Lung (tissue), 12 donors: ENCODE results near the gene MCHR1. TPM values are rescaled to one million over a fixed set of nuclear protein-coding genes. Genes with fewer than 3 reads are reported as not detected.

Source experiments
- ATAC-seq: fragments of 200-7000 bp; cut with Tn5 transposase; one replicate; pipeline ENCODE4 v1.9.1; 2020; ENCODE audit warnings: moderate number of reproducible peaks; ENCODE audit not compliant: insufficient read depth, low FRiP score
- DNase-seq, 3 donors: peaks; one replicate each; pipeline ENCODE4 v3.0.0-alpha.2; 2013 to 2017
- H3K27ac ChIP-seq, 2 donors: one replicate each; pipeline ENCODE4 v1.5.1; 2013; ENCODE audit warnings: mild to moderate bottlenecking in 2 of 2, moderate library complexity in 2 of 2, control low read depth in 1 of 2, inconsistent platforms in 1 of 2, low read depth in 1 of 2, low read length in 1 of 2
- H3K27me3 ChIP-seq, 3 donors: one replicate each; pipeline ENCODE4 v1.5.1; 2013; ENCODE audit warnings: low read length in 2 of 3; ENCODE audit not compliant: control insufficient read depth in 3 of 3, insufficient read depth in 3 of 3
- H3K36me3 ChIP-seq, 4 donors: one replicate each; pipeline ENCODE4 v1.5.1; 2013; ENCODE audit warnings: low read length in 4 of 4, mild to moderate bottlenecking in 1 of 4, moderate library complexity in 1 of 4; ENCODE audit not compliant: control insufficient read depth in 4 of 4, insufficient read depth in 4 of 4
- H3K4me1 ChIP-seq, 5 donors: one replicate each; pipeline ENCODE4 v1.5.1; 2013; ENCODE audit warnings: low read length in 5 of 5, mild to moderate bottlenecking in 2 of 5, moderate library complexity in 1 of 5; ENCODE audit not compliant: control insufficient read depth in 5 of 5, insufficient read depth in 5 of 5
- H3K4me3 ChIP-seq: one replicate; pipeline ENCODE4 v1.5.1; 2013; ENCODE audit warnings: mild to moderate bottlenecking, control low read depth, moderate library complexity
- H3K9ac ChIP-seq, 2 donors: one replicate each; pipeline ENCODE4 v1.5.1; 2013; ENCODE audit warnings: low read length in 2 of 2, control low read depth in 1 of 2; ENCODE audit not compliant: insufficient read depth in 1 of 2
- H3K9me3 ChIP-seq, 4 donors: one replicate each; pipeline ENCODE4 v1.5.1; 2013; ENCODE audit warnings: low read length in 3 of 4, mild to moderate bottlenecking in 1 of 4, moderate library complexity in 1 of 4; ENCODE audit not compliant: control insufficient read depth in 4 of 4, insufficient read depth in 3 of 4
- WGBS, 2 donors: extraction: QIAGEN DNeasy Blood & Tissue Kit; methylation state at CpG; one replicate each; pipeline ENCODE4 v1.1.7; 2013; 5-methylcytosine and 5-hydroxymethylcytosine counted together
- polyA plus RNA-seq, 2 donors: library from polyadenylated mRNA; stranded (reverse); fragments of 200-250 nt; gene quantifications; one replicate each; pipeline ENCODE4 v1.2.1, GENCODE V29; 2013
- total RNA-seq, 2 donors: library from RNA; depleted of rRNA in 1 of 2; stranded (reverse); fragments of >200 nt in 1 of 2; gene quantifications; one replicate each; pipeline ENCODE4 v1.2.1, GENCODE V29; 2014 to 2021
- TF ChIP-seq, protein P1 (sequence below): IDR thresholded peaks from 2 replicates; pipeline ENCODE4 v1.5.1; 2012; ENCODE audit warnings: mild to moderate bottlenecking; ENCODE audit errors: control extremely low read depth, extremely low read depth
- donor health status: control.
- donor health status: control.
- donor health status: Bipolar disorder and iron deficiency.
- donor health status: healthy.
- donor health status: DM: yes; HTN: yes; CAD: no.

Gene MCHR1
- total and polyA plus RNA-seq, 4 donors = 0.06 to 0.62 (median 0.29) TPM

DNA sequence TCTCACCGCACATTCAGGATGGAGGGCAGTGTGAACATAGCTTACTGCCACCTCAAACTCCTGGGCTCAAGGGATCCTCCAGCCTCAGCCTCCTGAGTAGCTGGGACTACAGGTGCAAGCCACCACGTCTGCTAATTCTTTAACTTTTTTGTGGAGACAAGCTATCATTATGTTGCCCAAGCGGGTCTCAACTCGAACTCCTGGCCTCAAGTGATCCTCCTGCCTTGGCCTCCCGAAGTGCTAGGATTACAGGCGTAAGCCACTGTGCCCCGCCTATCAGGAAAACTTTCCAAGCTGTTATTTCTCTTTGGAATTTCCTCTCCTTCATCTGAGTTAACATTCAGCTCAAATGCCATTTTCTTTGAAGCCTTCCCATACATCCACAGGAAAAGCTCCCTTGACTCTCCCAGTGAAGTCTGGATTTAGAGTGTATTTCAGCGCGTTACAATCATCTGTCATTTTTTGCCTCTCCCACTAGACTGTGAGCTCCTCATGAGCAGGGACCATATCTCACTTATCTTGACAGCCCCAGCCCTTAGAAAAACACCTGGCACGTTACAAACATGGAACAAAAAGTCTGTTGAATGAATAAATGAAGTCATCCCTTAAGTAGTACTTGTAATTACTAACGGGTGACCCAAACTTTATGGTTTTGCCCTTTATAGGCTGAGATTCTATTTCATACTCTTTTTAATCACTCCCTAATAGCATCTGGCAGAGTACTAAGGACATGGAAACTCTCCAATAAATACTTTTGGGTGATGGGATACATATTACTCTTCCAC, 45.0 kb upstream of the MCHR1 start:
- no peak overlapping the region for H3K27ac ChIP-seq
- ATAC-seq = no peak
- TF ChIP-seq, protein P1, sequence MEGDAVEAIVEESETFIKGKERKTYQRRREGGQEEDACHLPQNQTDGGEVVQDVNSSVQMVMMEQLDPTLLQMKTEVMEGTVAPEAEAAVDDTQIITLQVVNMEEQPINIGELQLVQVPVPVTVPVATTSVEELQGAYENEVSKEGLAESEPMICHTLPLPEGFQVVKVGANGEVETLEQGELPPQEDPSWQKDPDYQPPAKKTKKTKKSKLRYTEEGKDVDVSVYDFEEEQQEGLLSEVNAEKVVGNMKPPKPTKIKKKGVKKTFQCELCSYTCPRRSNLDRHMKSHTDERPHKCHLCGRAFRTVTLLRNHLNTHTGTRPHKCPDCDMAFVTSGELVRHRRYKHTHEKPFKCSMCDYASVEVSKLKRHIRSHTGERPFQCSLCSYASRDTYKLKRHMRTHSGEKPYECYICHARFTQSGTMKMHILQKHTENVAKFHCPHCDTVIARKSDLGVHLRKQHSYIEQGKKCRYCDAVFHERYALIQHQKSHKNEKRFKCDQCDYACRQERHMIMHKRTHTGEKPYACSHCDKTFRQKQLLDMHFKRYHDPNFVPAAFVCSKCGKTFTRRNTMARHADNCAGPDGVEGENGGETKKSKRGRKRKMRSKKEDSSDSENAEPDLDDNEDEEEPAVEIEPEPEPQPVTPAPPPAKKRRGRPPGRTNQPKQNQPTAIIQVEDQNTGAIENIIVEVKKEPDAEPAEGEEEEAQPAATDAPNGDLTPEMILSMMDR = no peak

DNA sequence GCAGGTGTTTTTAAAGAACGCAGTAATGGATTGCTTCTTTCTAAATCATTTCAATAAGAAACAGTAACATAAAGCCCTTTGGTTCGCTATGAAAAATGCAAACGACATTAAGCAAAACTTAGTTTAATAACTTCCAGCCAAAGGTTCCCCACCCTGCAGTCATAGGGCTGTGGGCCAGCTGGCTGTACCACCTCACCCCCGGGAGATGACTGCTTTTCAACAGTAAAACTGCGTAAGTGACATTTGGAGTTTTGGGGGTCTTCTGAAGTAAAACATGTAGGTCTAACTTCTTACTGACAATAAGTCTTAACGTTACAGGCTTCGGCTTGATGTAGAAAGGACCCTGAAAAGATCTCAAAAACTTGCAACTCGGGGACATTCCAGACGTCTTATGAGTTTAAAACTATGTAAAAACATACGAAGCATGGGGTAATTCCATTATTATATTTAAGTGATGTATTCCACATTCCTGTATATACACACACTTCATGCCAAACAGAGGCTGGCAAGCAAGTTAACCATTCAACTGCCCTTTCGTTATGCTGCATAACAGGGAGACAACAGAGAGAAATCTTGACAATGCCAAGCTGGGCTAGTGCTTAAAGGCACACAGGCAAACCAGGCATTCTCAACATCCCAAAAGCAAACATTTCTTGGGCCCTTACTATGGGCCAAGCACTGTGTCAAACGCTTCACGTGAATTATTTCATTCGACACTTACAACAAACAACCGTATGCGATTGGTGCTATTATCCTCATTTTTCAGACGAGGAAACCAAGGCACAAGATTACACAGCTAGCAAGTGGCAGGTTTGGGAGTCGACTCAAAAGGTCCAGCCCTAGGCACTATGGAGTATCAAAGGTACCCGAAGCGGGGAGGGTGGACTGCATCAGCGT, 44.0 kb upstream of the MCHR1 start:
- TF ChIP-seq, protein P1 = no peak
- WGBS, 2 donors = 32 to 54% methylated on average over 21 of the region's 21 CpGs
- Histone ChIP-seq H3K9ac (peak overlapping the region; percentile 18 to 83), H3K27me3 (no peaks in the 10 kb centered on the region), H3K4me3 (peak overlapping the region; percentile 90), H3K4me1 (peaks cover 0 to 25% (median 9%) of the 10 kb centered on the region in 5 donors), H3K27ac (peak overlapping the region; percentile 13 to 96), H3K9me3 (no peaks in the 10 kb centered on the region), H3K36me3 (no peaks in the 10 kb centered on the region)
- DNase-seq (peak in 2 of 3 donors; percentile 49 to 64), ATAC-seq (no peak)

More for the DNA sequence above, 45.0 kb upstream of the MCHR1 start:
- 82 to 86% methylated on average over 11 of the region's 11 CpGs for WGBS, 2 donors
- Histone ChIP-seq H3K4me1 (peaks cover 0 to 25% (median 9%) of the 10 kb centered on the region in 5 donors), H3K36me3 (no peaks in the 10 kb centered on the region), H3K27me3 (no peaks in the 10 kb centered on the region), H3K9ac (peak overlapping the region in 1 of 2 donors; percentile 29), H3K9me3 (no peaks in the 10 kb centered on the region), H3K4me3 (no peak overlapping the region)
- DNase-seq = peak in 2 of 3 donors; percentile 5 to 37

DNA sequence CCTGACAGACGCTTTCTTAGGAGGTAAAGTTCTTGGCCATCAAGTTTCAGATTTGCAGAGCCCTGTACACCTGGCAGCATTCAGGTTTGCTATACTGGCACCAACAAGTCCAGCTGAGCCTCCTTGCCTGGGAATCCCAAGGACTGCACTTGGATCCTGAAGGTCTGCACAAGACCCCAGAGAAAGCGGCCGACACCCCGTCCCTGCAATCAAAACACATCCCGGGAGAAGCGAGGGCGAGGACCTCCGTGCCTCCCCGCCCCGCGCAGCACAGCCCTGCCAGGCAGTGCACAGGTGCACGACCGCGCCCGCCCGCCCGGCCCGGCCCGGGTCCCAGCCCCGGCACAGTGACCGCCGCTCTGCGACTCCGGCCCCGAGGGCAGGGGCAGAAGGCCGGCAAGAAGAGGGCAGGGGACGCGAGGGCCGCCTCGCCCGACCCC, 43.3 kb upstream of the MCHR1 start:
- Histone ChIP-seq H3K27me3 (no peaks in the 10 kb centered on the region), H3K36me3 (no peaks in the 10 kb centered on the region), H3K27ac (peak overlapping the region; percentile 96), H3K9ac (peak overlapping the region; percentile 4 to 83), H3K4me3 (peak overlapping the region; percentile 90), H3K4me1 (peaks cover 0 to 25% (median 9%) of the 10 kb centered on the region in 5 donors), H3K9me3 (no peaks in the 10 kb centered on the region)
- peak; percentile 13 to 49 (median 17) for DNase-seq
- peak; percentile 22 for ATAC-seq
- WGBS, 2 donors = 1 to 2% methylated on average over 22 to 31 of the region's 31 CpGs
- TF ChIP-seq, protein P1 = no peak
